ENCODE results near the gene CMKLR1. TPM values are rescaled to one million over a fixed set of nuclear protein-coding genes. Genes with fewer than 3 reads are reported as not detected.

CMKLR1 gene
- total RNA-seq, 1 experiment from 2014 or later: 0.15 TPM

DNA sequence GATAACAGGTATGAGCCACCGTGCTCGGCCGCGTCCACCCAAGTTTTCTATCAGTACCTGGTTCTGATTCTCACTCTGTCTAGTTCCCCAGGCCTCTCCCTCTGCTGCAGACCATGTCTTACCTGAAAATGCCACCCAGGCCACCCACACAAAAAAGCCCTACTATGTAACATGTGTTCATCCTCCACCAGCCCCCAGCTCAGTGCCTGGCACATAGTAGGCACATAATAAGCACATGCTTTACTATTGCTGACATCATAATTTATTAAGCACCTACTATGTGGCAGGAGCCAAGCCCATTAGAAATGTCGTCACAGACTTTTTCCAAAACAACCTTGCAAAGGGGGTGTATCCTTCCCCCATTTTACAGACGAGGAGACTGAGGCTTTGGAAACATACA is 37.8 kb downstream of the CMKLR1 start (continued):
- TF ChIP-seq, protein P1, sequence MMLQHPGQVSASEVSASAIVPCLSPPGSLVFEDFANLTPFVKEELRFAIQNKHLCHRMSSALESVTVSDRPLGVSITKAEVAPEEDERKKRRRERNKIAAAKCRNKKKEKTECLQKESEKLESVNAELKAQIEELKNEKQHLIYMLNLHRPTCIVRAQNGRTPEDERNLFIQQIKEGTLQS (IDR thresholded peaks at IDR 0.05): no peak
- TF ChIP-seq RAD21 (IDR thresholded peaks at IDR 0.05; ENCODE audit: low read depth): no peak
- no peak for TF ChIP-seq POLR2AphosphoS5 (IDR thresholded peaks at IDR 0.05; ENCODE audit: low read depth, low read length)

DNA sequence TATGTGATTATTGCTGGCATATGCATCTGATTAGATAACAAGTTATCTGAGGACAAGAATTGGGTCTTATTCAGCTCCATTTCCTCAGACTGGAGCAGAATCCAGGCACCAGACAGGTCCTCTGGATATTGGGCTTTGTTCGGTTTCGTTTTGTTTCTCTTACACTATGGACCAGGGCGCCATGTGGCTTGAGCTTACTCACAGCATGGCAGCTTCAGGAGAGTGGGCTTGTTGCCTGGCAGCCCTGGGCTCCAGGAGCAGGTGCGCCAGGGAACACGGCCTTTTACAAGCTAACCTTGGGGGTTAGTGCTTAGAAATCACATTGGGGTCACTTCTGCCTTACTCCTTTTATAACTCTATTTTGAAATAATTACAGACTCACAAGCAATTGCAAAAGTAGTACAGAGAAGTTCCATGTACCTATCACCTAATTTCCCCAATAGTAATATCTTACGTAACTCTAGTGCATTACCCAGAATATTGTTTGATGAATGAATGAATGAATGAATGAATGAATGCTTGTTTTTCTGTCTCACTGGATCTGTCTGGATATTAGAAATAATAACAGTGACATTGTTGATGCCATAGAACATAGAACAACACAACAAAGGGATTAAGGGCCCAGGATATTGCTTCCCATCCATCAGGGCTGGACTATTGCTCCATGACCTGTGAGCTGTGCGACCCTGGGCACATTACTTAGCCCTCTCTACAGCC is 39.0 kb downstream of the CMKLR1 start:
- ChIA-PET RAD21 (ENCODE audit: low non-redundant PET in 1 of 2, low total read pairs in 2 of 2, uncharacterized antibody in 2 of 2, unreplicated experiment in 2 of 2) (no interaction called here), POLR2A (no interaction called here), CTCF (no interaction called here)
- TF ChIP-seq SRF (IDR thresholded peaks at IDR 0.05; ENCODE audit: low read depth) (no peak), EZH2phosphoT487 (IDR thresholded peaks at IDR 0.05; ENCODE audit: borderline replicate concordance) (no peak), SIN3A (IDR thresholded peaks at IDR 0.05; ENCODE audit: low read depth) (no peak), EZH2 (IDR thresholded peaks at IDR 0.05) (no peak), ELF1 (IDR thresholded peaks at IDR 0.05; ENCODE audit: borderline replicate concordance, low read depth) (no peak)
- TF ChIP-seq, protein P2, sequence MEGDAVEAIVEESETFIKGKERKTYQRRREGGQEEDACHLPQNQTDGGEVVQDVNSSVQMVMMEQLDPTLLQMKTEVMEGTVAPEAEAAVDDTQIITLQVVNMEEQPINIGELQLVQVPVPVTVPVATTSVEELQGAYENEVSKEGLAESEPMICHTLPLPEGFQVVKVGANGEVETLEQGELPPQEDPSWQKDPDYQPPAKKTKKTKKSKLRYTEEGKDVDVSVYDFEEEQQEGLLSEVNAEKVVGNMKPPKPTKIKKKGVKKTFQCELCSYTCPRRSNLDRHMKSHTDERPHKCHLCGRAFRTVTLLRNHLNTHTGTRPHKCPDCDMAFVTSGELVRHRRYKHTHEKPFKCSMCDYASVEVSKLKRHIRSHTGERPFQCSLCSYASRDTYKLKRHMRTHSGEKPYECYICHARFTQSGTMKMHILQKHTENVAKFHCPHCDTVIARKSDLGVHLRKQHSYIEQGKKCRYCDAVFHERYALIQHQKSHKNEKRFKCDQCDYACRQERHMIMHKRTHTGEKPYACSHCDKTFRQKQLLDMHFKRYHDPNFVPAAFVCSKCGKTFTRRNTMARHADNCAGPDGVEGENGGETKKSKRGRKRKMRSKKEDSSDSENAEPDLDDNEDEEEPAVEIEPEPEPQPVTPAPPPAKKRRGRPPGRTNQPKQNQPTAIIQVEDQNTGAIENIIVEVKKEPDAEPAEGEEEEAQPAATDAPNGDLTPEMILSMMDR (IDR thresholded peaks at IDR 0.05 in 2 of 3, conservative IDR thresholded peaks at IDR 0.05 in 1 of 3; ENCODE audit: borderline replicate concordance in 1 of 3, insufficient read depth in 1 of 3, low read depth in 2 of 3, low read length in 2 of 3): no peak
- BruUV-seq (replicated peaks): no TSS peak
- Histone ChIP-seq H3K4me2 (ENCODE audit: low read length) (no peak overlapping the region), H3K27ac (ENCODE audit: low read depth, low read length) (no peak overlapping the region), H2AFZ (ENCODE audit: low read depth, low read length, poor library complexity, severe bottlenecking) (no peak overlapping the region), H3K9ac (ENCODE audit: low read length) (no peak overlapping the region), H3K27me3 (ENCODE audit: insufficient read depth, low read length) (peaks cover 13% of the 10 kb centered on the region; the same call in 1 of the 2 replicates), H3K4me1 (ENCODE audit: control insufficient read depth in 1 of 2, insufficient read depth in 2 of 2, low read length in 2 of 2) (peaks cover 12 to 21% of the 10 kb centered on the region in 2 experiments), H3K79me2 (ENCODE audit: insufficient read depth, low read length) (no peaks in the 10 kb centered on the region), H3K9me2 (ENCODE audit: insufficient read depth) (no peaks in the 10 kb centered on the region), H3K9me3 (ENCODE audit: control insufficient read depth in 1 of 2, insufficient read depth in 1 of 2, low read depth in 1 of 2, low read length in 2 of 2) (no peaks in the 10 kb centered on the region), H3K4me3 (replicated peaks in 1 of 2; ENCODE audit: low read depth in 1 of 2, low read length in 2 of 2) (no peak overlapping the region), H3K36me3 (ENCODE audit: control insufficient read depth in 1 of 2, insufficient read depth in 2 of 2, low read length in 2 of 2) (no peaks in the 10 kb centered on the region), H4K20me1 (ENCODE audit: insufficient read depth) (no peaks in the 10 kb centered on the region)
- ATAC-seq (no peak), DNase-seq (ENCODE audit: low read depth, low spot score) (no peak)
- intact Hi-C loops (cut with micrococcal nuclease): no loop called here
